ENCODE measurements around the gene TMEM121B.

GRCh38 chr22:17098379-17098819 is 22.8 kb downstream of the TMEM121B start:
- no peak for TF ChIP-seq CTCF (IDR thresholded peaks at IDR 0.05)
- no peak for TF ChIP-seq POLR2A (IDR thresholded peaks at IDR 0.05)
